GM19193 (cell line): Measurements from ENCODE around the gene FOXD4L3.
"Not testable (repeated sequence)": the region's sequence is repeated elsewhere in the genome, so short reads cannot be mapped to it uniquely, and the experiment has no call there.

Experiments
- POLR2A ChIP-seq: IDR thresholded peaks from 4 replicates; pipeline ENCODE4 v1.6.1; 2011; ENCODE audit not compliant: insufficient read depth, insufficient read length; ENCODE audit errors: extremely low read depth

The FOXD4L3 gene

DNA sequence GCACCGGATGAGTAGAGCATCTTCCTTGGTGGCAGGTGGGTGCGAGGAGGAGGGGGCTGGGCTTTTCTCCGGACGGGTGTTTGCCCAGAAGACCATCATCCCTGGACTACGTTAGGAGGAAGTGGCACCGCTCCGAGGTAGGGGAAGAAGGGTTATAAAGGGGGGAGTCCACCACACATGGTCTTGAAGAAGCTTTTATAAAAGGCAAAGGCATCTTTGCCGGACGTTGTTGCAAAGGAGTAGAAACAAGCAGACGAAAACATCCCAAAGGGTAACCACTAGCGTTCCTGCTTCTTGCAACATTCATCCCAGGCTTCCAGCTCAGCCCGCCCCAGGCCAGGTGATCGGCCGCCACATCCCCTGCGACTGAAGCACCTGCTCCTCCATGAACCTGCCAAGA lies at the start of gene FOXD4L3:
FOXD4L3 (plus strand) TSS at position 301 of the 400 bp plus-strand sequence; CDS start at position 386, 85 bp downstream.
- not testable (repeated sequence) for TF ChIP-seq POLR2A
